ENCODE measurements around the gene CAST.

- TF ChIP-seq CTCF (IDR thresholded peaks at IDR 0.05) (no peak), POLR2A (IDR thresholded peaks at IDR 0.05) (no peak)
Observed at GRCh38 chr5:96657068-96657467, 5.1 kb upstream of the CAST start.
